Nephron progenitor cell (in vitro differentiated cells): ENCODE results near the gene GNAS.
A peak's percentile ranks its signal among the peaks of the same experiment; 100 is the strongest.

ENCODE experiments used
- DNase-seq: peaks from one replicate; pipeline ENCODE4 v3.0.0; 2021
- H3K27ac Mint-ChIP-seq: 2 replicates; pipeline ENCODE4 v1.8.0; 2021; ENCODE audit warnings: mild to moderate bottlenecking, moderate library complexity, mixed read lengths
- H3K27me3 Mint-ChIP-seq: 2 replicates; pipeline ENCODE4 v1.8.0; 2021; ENCODE audit warnings: mild to moderate bottlenecking, low read depth, mixed read lengths; ENCODE audit not compliant: poor library complexity
- H3K36me3 Mint-ChIP-seq: 2 replicates; pipeline ENCODE4 v1.8.0; 2021; ENCODE audit warnings: low read depth, mixed read lengths
- H3K4me1 Mint-ChIP-seq: 2 replicates; pipeline ENCODE4 v1.8.0; 2021; ENCODE audit warnings: mixed read lengths
- H3K4me3 Mint-ChIP-seq: 2 replicates; pipeline ENCODE4 v1.8.0; 2021; ENCODE audit warnings: mild to moderate bottlenecking, moderate library complexity, mixed read lengths
- H3K9me3 Mint-ChIP-seq: 2 replicates; pipeline ENCODE4 v1.8.0; 2021; ENCODE audit warnings: mild to moderate bottlenecking, moderate library complexity, mixed read lengths
- CTCF ChIP-seq: fragments of 200-600 bp; sonication (generic); IDR thresholded peaks from 2 replicates; pipeline ENCODE4 v1.5.0; 2021; ENCODE audit warnings: antibody characterized with exemption

The GNAS gene

GRCh38 chr20:58851969-58852458 is 502 bp upstream of the GNAS start:
- TF ChIP-seq CTCF, result no peak
- H3K36me3 Mint-ChIP-seq, result no peaks in the 10 kb centered on the region
- peaks cover 20% of the 10 kb centered on the region for H3K9me3 Mint-ChIP-seq
- no peak for DNase-seq
- no peak overlapping the region for H3K27ac Mint-ChIP-seq
- peaks cover 66% of the 10 kb centered on the region for H3K27me3 Mint-ChIP-seq
- H3K4me1 Mint-ChIP-seq, result peaks cover 53% of the 10 kb centered on the region
- peak overlapping the region; percentile 94 for H3K4me3 Mint-ChIP-seq

GRCh38 chr20:58853466-58853865 is 950 bp downstream of the GNAS start:
- H3K4me3 Mint-ChIP-seq, result no peak overlapping the region
- TF ChIP-seq CTCF, result no peak
- DNase-seq, result no peak
- H3K9me3 Mint-ChIP-seq, result peaks cover 20% of the 10 kb centered on the region
- no peak overlapping the region for H3K27ac Mint-ChIP-seq
- no peaks in the 10 kb centered on the region for H3K36me3 Mint-ChIP-seq
- H3K27me3 Mint-ChIP-seq, result peaks cover 80% of the 10 kb centered on the region
- peaks cover 38% of the 10 kb centered on the region for H3K4me1 Mint-ChIP-seq

GRCh38 chr20:58853976-58854637 is 1.6 kb downstream of the GNAS start:
- Mint-ChIP-seq H3K9me3 (peaks cover 20% of the 10 kb centered on the region), H3K27me3 (peaks cover 87% of the 10 kb centered on the region), H3K4me3 (peak overlapping the region; percentile 78), H3K4me1 (peaks cover 32% of the 10 kb centered on the region), H3K36me3 (no peaks in the 10 kb centered on the region), H3K27ac (no peak overlapping the region)
- DNase-seq, result peak; percentile 23
- TF ChIP-seq CTCF, result no peak

GRCh38 chr20:58854638-58855471 is 2.3 kb downstream of the GNAS start:
- no peak overlapping the region for H3K27ac Mint-ChIP-seq
- H3K9me3 Mint-ChIP-seq, result peaks cover 20% of the 10 kb centered on the region
- H3K4me3 Mint-ChIP-seq, result peak overlapping the region; percentile 62
- peak; percentile 42 for DNase-seq
- peaks cover 24% of the 10 kb centered on the region for H3K4me1 Mint-ChIP-seq
- no peak for TF ChIP-seq CTCF
- no peaks in the 10 kb centered on the region for H3K36me3 Mint-ChIP-seq
- H3K27me3 Mint-ChIP-seq, result peaks cover 88% of the 10 kb centered on the region

- no peak for TF ChIP-seq CTCF
- Mint-ChIP-seq H3K27ac (no peak overlapping the region), H3K4me3 (peak overlapping the region; percentile 62), H3K4me1 (peaks cover 27% of the 10 kb centered on the region), H3K27me3 (peaks cover 95% of the 10 kb centered on the region), H3K9me3 (peaks cover 20% of the 10 kb centered on the region), H3K36me3 (no peaks in the 10 kb centered on the region)
- no peak for DNase-seq
Measured at GRCh38 chr20:58855506-58856389, 3.2 kb downstream of the GNAS start.
